GM21528 (cell line): Measurements from ENCODE around the gene ORAI1.
"Not testable (repeated sequence)": the region's sequence is repeated elsewhere in the genome, so short reads cannot be mapped to it uniquely, and the experiment has no call there.

ENCODE experiments used
- ATAC-seq: cut with Tn5 transposase; IDR thresholded peaks from one replicate; pipeline ENCODE4 v1.9.1; 2021; ENCODE audit warnings: mild to moderate bottlenecking, moderate library complexity; ENCODE audit not compliant: unreplicated experiment, low FRiP score

ORAI1 gene

GRCh38 chr12:121626087-121626852 is at the start of gene ORAI1:
TSS of gene ORAI1 (plus strand) at chr12:121626530.
- ATAC-seq = peak; percentile 64

- ATAC-seq = no peak
Observed at GRCh38 chr12:121576851-121577391, 49.4 kb upstream of the ORAI1 start.

GRCh38 chr12:121577443-121578180 is 48.7 kb upstream of the ORAI1 start:
- no peak for ATAC-seq

GRCh38 chr12:121578230-121579189 is 47.8 kb upstream of the ORAI1 start:
- ATAC-seq = no peak

GRCh38 chr12:121579190-121579791 is 47.0 kb upstream of the ORAI1 start:
- no peak for ATAC-seq

GRCh38 chr12:121579981-121580868 is 46.1 kb upstream of the ORAI1 start:
- ATAC-seq = no peak

GRCh38 chr12:121580959-121581685 is 45.2 kb upstream of the ORAI1 start, which contains the start of gene KDM2B:
TSS of gene KDM2B (minus strand) at chr12:121581023. CDS start at chr12:121580911, 112 bp downstream.
- ATAC-seq = no peak

GRCh38 chr12:121581686-121582429 is 44.5 kb upstream of the ORAI1 start:
- no peak for ATAC-seq

- ATAC-seq = no peak
Observed at GRCh38 chr12:121582583-121583333, 43.6 kb upstream of the ORAI1 start.

- ATAC-seq = not testable (repeated sequence)
Observed at GRCh38 chr12:121583334-121583661, 43.0 kb upstream of the ORAI1 start.

GRCh38 chr12:121584885-121585284 is 41.4 kb upstream of the ORAI1 start:
- ATAC-seq = not testable (repeated sequence)

GRCh38 chr12:121590476-121591143 is 35.7 kb upstream of the ORAI1 start:
- peak; percentile 56 for ATAC-seq

- no peak for ATAC-seq
Observed at GRCh38 chr12:121592320-121592719, 34.0 kb upstream of the ORAI1 start.

GRCh38 chr12:121595520-121595919 is 30.8 kb upstream of the ORAI1 start:
- no peak for ATAC-seq

GRCh38 chr12:121596526-121596925 is 29.8 kb upstream of the ORAI1 start:
- no peak for ATAC-seq

GRCh38 chr12:121600702-121601336 is 25.5 kb upstream of the ORAI1 start:
- no peak for ATAC-seq
